Measurements from ENCODE around the gene RASGRP4.

RASGRP4 gene

DNA sequence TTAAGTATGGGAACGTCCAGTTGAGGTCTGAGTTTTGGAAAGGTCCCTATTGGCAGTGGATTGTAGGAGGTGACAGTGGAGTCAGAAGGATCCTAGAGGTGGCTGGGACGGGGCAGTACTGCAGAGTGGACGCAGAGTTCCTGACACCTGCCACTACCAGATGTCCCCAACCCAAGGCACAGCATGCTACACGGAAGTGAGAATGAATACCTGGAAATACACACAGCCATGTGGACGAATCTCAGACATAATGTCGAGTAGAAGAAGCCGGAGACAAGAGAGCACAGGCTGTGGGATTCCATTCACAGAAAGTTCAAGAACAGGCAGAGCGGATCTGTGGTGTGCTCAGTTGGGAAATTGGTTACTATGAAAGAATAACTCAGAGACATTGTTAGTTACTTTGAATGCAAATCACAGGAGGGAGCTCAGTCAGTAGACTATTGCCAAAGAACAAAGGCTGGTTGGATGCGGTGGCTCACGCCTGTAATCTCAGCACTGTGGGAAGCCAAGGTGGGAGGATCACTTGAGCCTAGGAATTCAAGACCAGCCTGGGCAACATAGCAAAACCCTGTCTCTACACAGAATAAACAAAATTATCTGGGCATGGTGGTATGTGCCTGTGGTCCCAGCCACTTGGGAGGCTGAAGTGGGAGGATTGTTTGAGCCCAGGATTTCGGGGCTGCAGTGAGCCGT, 44.9 kb upstream of the RASGRP4 start:
- TF ChIP-seq ISL1 (CRISPR knock-in tag; IDR thresholded peaks at IDR 0.05) (no peak), RARB (CRISPR knock-in tag; IDR thresholded peaks at IDR 0.05) (no peak), ZFP30 (CRISPR knock-in tag; IDR thresholded peaks at IDR 0.05) (no peak)
- no peak for ATAC-seq

DNA sequence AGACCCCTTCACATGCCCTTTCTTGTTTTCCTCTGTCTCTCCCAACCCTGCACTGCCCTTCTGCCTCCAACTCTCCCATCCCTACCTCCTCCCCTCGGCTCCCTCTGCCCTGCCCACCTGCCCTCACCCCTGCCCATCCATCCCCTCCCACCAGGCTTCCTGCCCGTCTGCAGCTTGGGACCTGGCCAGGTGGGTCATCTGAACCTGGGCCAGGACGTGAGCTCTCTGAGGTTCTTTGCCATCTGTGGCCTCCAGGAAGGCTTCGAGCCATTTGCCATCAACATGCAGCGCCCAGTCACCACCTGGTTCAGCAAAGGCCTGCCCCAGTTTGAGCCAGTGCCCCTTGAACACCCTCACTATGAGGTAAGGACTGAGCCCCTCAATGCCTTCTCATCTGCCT, 43.1 kb upstream of the RASGRP4 start:
- TF ChIP-seq ESRRG (CRISPR knock-in tag; IDR thresholded peaks at IDR 0.05), result no peak
- no peak for ATAC-seq

DNA sequence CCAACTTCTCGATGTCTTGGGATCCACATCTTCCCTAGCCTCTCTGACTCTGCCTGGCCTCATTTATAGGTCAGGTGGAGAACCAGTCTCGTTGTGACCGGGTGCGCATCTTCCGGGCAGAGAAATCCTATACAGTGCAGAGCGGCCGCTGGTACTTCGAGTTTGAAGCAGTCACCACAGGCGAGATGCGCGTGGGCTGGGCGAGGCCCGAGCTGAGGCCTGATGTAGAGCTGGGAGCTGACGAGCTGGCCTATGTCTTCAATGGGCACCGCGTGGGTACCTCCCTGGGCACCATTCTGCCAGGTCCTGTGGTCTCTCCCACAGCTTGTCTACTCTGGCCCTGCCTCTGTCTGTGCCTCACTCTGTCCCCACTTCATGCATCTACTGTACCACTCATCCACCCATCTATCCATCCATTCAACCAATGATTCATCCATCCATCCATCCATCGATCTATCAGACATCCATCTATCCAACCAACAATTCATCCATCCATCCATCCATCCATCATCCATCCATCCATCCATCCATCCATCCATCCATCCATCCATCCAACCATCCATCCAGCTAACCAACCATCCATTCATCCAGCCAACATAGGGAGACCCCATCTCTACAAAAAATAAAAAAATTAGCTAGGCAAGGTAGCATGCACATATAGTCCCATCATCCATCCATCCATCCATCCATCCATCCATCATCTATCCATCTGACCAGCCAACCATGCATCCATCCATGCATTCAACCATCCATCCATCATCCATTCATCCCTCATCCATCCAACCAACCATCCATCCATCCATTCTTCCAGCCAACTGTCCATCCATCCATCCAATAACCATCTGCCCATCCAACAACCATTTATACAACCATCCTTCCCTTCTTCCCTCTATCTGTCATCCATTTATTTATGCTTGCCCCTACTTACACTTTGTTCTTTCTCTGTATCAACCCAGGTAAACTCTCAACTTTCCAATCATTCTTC, 41.8 kb upstream of the RASGRP4 start:
- no peak for ATAC-seq
- TF ChIP-seq TCF4 (CRISPR knock-in tag; IDR thresholded peaks at IDR 0.05; ENCODE audit: borderline replicate concordance), result no peak
- TF ChIP-seq, protein P1, sequence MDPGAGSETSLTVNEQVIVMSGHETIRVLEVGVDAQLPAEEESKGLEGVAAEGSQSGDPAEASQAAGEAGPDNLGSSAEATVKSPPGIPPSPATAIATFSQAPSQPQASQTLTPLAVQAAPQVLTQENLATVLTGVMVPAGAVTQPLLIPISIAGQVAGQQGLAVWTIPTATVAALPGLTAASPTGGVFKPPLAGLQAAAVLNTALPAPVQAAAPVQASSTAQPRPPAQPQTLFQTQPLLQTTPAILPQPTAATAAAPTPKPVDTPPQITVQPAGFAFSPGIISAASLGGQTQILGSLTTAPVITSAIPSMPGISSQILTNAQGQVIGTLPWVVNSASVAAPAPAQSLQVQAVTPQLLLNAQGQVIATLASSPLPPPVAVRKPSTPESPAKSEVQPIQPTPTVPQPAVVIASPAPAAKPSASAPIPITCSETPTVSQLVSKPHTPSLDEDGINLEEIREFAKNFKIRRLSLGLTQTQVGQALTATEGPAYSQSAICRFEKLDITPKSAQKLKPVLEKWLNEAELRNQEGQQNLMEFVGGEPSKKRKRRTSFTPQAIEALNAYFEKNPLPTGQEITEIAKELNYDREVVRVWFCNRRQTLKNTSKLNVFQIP (CRISPR knock-in tag; IDR thresholded peaks at IDR 0.05; ENCODE audit: borderline replicate concordance, low read depth), result no peak
- TF ChIP-seq, protein P2, sequence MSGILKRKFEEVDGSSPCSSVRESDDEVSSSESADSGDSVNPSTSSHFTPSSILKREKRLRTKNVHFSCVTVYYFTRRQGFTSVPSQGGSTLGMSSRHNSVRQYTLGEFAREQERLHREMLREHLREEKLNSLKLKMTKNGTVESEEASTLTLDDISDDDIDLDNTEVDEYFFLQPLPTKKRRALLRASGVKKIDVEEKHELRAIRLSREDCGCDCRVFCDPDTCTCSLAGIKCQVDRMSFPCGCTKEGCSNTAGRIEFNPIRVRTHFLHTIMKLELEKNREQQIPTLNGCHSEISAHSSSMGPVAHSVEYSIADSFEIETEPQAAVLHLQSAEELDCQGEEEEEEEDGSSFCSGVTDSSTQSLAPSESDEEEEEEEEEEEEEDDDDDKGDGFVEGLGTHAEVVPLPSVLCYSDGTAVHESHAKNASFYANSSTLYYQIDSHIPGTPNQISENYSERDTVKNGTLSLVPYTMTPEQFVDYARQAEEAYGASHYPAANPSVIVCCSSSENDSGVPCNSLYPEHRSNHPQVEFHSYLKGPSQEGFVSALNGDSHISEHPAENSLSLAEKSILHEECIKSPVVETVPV (CRISPR knock-in tag; IDR thresholded peaks at IDR 0.05), result no peak
- TF ChIP-seq ARNTL (CRISPR knock-in tag; IDR thresholded peaks at IDR 0.05; ENCODE audit: borderline replicate concordance, low read depth), result no peak
- no peak for TF ChIP-seq CSDC2 (CRISPR knock-in tag; IDR thresholded peaks at IDR 0.05)
- no peak for TF ChIP-seq ZNF565 (CRISPR knock-in tag; conservative IDR thresholded peaks at IDR 0.05; ENCODE audit: low read depth)
- no peak for TF ChIP-seq ZFP3 (CRISPR knock-in tag; IDR thresholded peaks at IDR 0.05)
- TF ChIP-seq OSR1 (CRISPR knock-in tag; IDR thresholded peaks at IDR 0.05), result no peak
- no peak for TF ChIP-seq ZNF70 (CRISPR knock-in tag; IDR thresholded peaks at IDR 0.05)
- TF ChIP-seq ZNF8 (CRISPR knock-in tag; IDR thresholded peaks at IDR 0.05), result no peak
- TF ChIP-seq, protein P3, sequence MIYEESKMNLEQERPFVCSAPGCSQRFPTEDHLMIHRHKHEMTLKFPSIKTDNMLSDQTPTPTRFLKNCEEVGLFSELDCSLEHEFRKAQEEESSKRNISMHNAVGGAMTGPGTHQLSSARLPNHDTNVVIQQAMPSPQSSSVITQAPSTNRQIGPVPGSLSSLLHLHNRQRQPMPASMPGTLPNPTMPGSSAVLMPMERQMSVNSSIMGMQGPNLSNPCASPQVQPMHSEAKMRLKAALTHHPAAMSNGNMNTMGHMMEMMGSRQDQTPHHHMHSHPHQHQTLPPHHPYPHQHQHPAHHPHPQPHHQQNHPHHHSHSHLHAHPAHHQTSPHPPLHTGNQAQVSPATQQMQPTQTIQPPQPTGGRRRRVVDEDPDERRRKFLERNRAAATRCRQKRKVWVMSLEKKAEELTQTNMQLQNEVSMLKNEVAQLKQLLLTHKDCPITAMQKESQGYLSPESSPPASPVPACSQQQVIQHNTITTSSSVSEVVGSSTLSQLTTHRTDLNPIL (CRISPR knock-in tag; IDR thresholded peaks at IDR 0.05; ENCODE audit: low read depth), result no peak
- no peak for TF ChIP-seq PPARA (CRISPR knock-in tag; IDR thresholded peaks at IDR 0.05; ENCODE audit: borderline replicate concordance)
- TF ChIP-seq, protein P4, sequence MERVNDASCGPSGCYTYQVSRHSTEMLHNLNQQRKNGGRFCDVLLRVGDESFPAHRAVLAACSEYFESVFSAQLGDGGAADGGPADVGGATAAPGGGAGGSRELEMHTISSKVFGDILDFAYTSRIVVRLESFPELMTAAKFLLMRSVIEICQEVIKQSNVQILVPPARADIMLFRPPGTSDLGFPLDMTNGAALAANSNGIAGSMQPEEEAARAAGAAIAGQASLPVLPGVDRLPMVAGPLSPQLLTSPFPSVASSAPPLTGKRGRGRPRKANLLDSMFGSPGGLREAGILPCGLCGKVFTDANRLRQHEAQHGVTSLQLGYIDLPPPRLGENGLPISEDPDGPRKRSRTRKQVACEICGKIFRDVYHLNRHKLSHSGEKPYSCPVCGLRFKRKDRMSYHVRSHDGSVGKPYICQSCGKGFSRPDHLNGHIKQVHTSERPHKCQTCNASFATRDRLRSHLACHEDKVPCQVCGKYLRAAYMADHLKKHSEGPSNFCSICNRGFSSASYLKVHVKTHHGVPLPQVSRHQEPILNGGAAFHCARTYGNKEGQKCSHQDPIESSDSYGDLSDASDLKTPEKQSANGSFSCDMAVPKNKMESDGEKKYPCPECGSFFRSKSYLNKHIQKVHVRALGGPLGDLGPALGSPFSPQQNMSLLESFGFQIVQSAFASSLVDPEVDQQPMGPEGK (CRISPR knock-in tag; IDR thresholded peaks at IDR 0.05; ENCODE audit: borderline replicate concordance), result no peak
- no peak for TF ChIP-seq GLIS3 (CRISPR knock-in tag; IDR thresholded peaks at IDR 0.05)
- TF ChIP-seq ZFP30 (CRISPR knock-in tag; IDR thresholded peaks at IDR 0.05), result no peak
- TF ChIP-seq RARB (CRISPR knock-in tag; IDR thresholded peaks at IDR 0.05), result no peak
- TF ChIP-seq ISL1 (CRISPR knock-in tag; IDR thresholded peaks at IDR 0.05), result no peak

DNA sequence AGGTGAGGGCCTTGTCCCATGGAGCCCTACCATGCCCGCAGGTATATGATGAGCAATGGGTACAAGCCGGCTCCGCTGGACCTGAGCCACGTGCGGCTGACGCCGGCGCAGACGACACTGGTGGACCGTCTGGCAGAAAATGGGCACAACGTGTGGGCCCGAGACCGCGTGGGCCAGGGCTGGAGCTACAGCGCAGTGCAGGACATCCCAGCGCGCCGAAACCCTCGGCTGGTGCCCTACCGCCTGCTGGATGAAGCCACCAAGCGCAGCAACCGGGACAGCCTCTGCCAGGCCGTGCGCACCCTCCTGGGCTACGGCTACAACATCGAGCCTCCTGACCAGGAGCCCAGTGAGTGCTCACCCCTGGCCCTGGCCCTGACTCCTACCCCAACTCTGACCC, 40.0 kb upstream of the RASGRP4 start:
- TF ChIP-seq TCF4 (CRISPR knock-in tag; IDR thresholded peaks at IDR 0.05; ENCODE audit: borderline replicate concordance) (no peak), SNAI2 (CRISPR knock-in tag; IDR thresholded peaks at IDR 0.05) (no peak), ZNF8 (CRISPR knock-in tag; IDR thresholded peaks at IDR 0.05) (no peak), GLIS3 (CRISPR knock-in tag; IDR thresholded peaks at IDR 0.05) (no peak), RARB (CRISPR knock-in tag; IDR thresholded peaks at IDR 0.05) (no peak), ESRRG (CRISPR knock-in tag; IDR thresholded peaks at IDR 0.05) (no peak), ISL1 (CRISPR knock-in tag; IDR thresholded peaks at IDR 0.05) (no peak)
- TF ChIP-seq, protein P4 (CRISPR knock-in tag; IDR thresholded peaks at IDR 0.05; ENCODE audit: borderline replicate concordance), result no peak
- TF ChIP-seq, protein P2 (CRISPR knock-in tag; IDR thresholded peaks at IDR 0.05), result no peak
- TF ChIP-seq, protein P5, sequence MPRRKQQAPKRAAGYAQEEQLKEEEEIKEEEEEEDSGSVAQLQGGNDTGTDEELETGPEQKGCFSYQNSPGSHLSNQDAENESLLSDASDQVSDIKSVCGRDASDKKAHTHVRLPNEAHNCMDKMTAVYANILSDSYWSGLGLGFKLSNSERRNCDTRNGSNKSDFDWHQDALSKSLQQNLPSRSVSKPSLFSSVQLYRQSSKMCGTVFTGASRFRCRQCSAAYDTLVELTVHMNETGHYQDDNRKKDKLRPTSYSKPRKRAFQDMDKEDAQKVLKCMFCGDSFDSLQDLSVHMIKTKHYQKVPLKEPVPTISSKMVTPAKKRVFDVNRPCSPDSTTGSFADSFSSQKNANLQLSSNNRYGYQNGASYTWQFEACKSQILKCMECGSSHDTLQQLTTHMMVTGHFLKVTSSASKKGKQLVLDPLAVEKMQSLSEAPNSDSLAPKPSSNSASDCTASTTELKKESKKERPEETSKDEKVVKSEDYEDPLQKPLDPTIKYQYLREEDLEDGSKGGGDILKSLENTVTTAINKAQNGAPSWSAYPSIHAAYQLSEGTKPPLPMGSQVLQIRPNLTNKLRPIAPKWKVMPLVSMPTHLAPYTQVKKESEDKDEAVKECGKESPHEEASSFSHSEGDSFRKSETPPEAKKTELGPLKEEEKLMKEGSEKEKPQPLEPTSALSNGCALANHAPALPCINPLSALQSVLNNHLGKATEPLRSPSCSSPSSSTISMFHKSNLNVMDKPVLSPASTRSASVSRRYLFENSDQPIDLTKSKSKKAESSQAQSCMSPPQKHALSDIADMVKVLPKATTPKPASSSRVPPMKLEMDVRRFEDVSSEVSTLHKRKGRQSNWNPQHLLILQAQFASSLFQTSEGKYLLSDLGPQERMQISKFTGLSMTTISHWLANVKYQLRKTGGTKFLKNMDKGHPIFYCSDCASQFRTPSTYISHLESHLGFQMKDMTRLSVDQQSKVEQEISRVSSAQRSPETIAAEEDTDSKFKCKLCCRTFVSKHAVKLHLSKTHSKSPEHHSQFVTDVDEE (CRISPR knock-in tag; IDR thresholded peaks at IDR 0.05), result no peak
- no peak for ATAC-seq
